Measurements from ENCODE around the gene PHKG2.

The PHKG2 gene

DNA sequence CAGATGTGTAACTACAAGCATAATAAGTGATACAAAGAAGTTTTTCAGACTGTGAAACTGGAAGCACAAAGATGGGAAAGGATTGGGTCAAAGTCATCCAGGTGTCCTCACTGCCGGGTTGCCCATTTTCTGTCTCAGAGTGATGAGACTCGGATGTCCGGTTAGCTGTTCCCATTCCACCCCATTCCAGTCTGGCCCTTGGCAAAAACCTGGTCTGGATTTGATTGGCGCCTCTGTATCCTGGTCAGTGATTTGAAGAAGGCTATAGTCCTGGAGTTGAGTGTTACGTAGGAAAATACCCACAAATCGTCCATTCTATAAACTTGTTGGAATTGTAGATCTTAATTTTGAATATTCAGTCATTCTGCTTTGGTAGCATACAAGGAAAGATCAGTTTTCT lies 19.9 kb upstream of the PHKG2 start:
- peaks cover 3% of the 10 kb centered on the region for H3K4me1 ChIP-seq (ENCODE audit: control insufficient read depth, insufficient read depth, low read length)

DNA sequence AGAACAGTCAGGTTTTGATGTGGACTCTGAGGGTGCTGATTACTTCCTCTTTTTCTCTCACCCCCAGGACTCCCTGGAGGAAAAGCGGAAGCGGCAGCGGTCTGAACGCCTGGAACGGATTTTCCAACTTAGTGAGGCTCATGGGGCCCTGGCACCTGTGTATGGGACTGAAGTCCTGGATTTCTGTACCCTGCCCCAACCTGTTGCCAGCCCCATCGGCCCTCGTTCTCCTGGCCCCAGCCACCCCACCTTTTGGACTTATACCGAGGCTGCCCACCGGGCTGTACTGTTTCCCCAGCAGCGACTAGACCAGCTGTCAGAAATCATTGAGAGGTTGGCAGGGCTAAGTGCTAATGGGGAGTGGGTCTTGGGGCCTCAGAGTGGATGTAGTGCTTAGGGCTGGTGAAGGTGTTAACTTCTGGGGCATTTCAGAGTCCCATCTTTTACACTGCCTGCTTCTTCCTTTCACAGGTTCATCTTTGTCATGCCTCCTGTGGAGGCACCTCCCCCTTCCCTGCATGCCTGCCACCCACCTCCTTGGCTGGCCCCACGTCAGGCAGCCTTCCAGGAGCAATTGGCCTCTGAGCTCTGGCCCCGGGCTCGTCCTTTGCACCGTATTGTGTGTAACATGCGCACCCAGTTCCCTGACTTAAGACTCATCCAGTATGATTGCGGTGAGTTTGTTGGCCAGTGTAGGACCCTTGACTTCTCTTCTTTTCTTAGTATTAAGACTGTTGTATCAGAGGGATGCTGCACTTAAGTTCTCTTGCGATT lies 19.1 kb upstream of the PHKG2 start:
- H3K4me3 ChIP-seq (ENCODE audit: low read length in 2 of 2), result no peak overlapping the region
- no peak overlapping the region for H3K9ac ChIP-seq (ENCODE audit: low read length in 2 of 2)
- H3K27ac ChIP-seq (ENCODE audit: low read length), result no peak overlapping the region
- no peaks in the 10 kb centered on the region for H3K27me3 ChIP-seq (ENCODE audit: control insufficient read depth in 1 of 2, insufficient read depth in 2 of 2, low read length in 2 of 2)
- H3K4me1 ChIP-seq (ENCODE audit: control insufficient read depth, insufficient read depth, low read length), result peaks cover 2% of the 10 kb centered on the region
- H3K36me3 ChIP-seq (ENCODE audit: control insufficient read depth in 2 of 2, insufficient read depth in 2 of 2, low read length in 2 of 2), result peaks cover 43 to 59% of the 10 kb centered on the region in 2 donors
- no peaks in the 10 kb centered on the region for H3K9me3 ChIP-seq (ENCODE audit: control insufficient read depth in 2 of 2, low read length in 2 of 2)

More for the DNA sequence above, 19.9 kb upstream of the PHKG2 start:
- Histone ChIP-seq H3K27ac (ENCODE audit: low read length) (no peak overlapping the region), H3K36me3 (ENCODE audit: control insufficient read depth in 2 of 2, insufficient read depth in 2 of 2, low read length in 2 of 2) (peaks cover 45 to 59% of the 10 kb centered on the region in 2 donors), H3K9ac (ENCODE audit: low read length in 2 of 2) (no peak overlapping the region), H3K4me3 (ENCODE audit: low read length in 2 of 2) (no peak overlapping the region), H3K9me3 (ENCODE audit: control insufficient read depth in 2 of 2, low read length in 2 of 2) (no peaks in the 10 kb centered on the region), H3K27me3 (ENCODE audit: control insufficient read depth in 1 of 2, insufficient read depth in 2 of 2, low read length in 2 of 2) (no peaks in the 10 kb centered on the region)

GRCh38 chr16:30731411-30731810 lies 16.8 kb upstream of the PHKG2 start:
- Histone ChIP-seq H3K4me1 (ENCODE audit: control insufficient read depth, insufficient read depth, low read length) (no peaks in the 10 kb centered on the region), H3K9me3 (ENCODE audit: control insufficient read depth in 2 of 2, low read length in 2 of 2) (no peaks in the 10 kb centered on the region), H3K27ac (ENCODE audit: low read length) (no peak overlapping the region), H3K4me3 (ENCODE audit: low read length in 2 of 2) (no peak overlapping the region), H3K9ac (ENCODE audit: low read length in 2 of 2) (no peak overlapping the region), H3K36me3 (ENCODE audit: control insufficient read depth in 2 of 2, insufficient read depth in 2 of 2, low read length in 2 of 2) (peaks cover 48 to 57% of the 10 kb centered on the region in 2 donors), H3K27me3 (ENCODE audit: control insufficient read depth in 1 of 2, insufficient read depth in 2 of 2, low read length in 2 of 2) (no peaks in the 10 kb centered on the region)

- H3K4me1 ChIP-seq (ENCODE audit: control insufficient read depth, insufficient read depth, low read length), result peaks cover 20% of the 10 kb centered on the region
- no peak overlapping the region for H3K9ac ChIP-seq (ENCODE audit: low read length in 2 of 2)
- no peaks in the 10 kb centered on the region for H3K27me3 ChIP-seq (ENCODE audit: control insufficient read depth in 1 of 2, insufficient read depth in 2 of 2, low read length in 2 of 2)
- H3K27ac ChIP-seq (ENCODE audit: low read length), result no peak overlapping the region
- H3K4me3 ChIP-seq (ENCODE audit: low read length in 2 of 2), result no peak overlapping the region
- H3K9me3 ChIP-seq (ENCODE audit: control insufficient read depth in 2 of 2, low read length in 2 of 2), result no peaks in the 10 kb centered on the region
- peaks cover 51 to 55% of the 10 kb centered on the region in 2 donors for H3K36me3 ChIP-seq (ENCODE audit: control insufficient read depth in 2 of 2, insufficient read depth in 2 of 2, low read length in 2 of 2)
Measured at GRCh38 chr16:30736995-30737793, 11.0 kb upstream of the PHKG2 start.

DNA sequence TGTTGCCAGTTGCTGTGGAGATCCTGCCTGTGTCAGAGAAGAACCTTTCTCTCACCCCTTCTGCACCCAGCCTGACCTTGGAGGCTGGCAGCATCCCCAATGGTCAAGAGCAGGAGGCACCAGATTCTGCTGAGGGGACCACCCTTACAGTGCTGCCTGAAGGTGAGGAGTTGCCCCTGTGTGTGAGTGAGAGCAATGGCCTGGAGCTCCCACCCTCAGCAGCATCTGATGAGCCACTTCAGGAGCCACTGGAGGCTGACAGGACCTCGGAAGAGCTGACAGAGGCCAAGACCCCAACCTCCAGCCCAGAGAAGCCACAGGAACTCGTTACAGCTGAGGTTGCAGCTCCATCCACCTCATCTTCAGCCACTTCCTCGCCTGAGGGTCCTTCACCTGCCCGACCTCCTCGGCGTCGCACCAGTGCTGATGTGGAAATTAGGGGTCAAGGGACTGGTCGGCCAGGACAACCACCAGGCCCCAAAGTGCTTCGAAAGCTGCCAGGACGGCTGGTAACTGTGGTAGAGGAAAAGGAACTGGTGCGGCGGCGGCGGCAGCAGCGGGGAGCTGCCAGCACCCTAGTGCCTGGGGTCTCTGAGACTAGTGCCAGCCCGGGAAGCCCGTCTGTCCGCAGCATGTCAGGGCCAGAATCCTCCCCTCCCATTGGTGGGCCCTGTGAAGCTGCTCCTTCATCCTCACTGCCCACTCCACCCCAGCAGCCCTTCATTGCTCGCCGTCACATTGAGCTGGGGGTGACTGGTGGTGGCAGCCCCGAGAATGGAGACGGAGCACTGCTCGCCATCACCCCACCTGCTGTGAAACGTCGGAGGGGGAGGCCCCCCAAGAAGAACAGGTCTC lies 10.2 kb upstream of the PHKG2 start:
- peaks cover 48 to 49% of the 10 kb centered on the region in 2 donors for H3K36me3 ChIP-seq (ENCODE audit: control insufficient read depth in 2 of 2, insufficient read depth in 2 of 2, low read length in 2 of 2)
- H3K27me3 ChIP-seq (ENCODE audit: control insufficient read depth in 1 of 2, insufficient read depth in 2 of 2, low read length in 2 of 2), result no peaks in the 10 kb centered on the region
- H3K27ac ChIP-seq (ENCODE audit: low read length), result no peak overlapping the region
- peaks cover 20% of the 10 kb centered on the region for H3K4me1 ChIP-seq (ENCODE audit: control insufficient read depth, insufficient read depth, low read length)
- H3K4me3 ChIP-seq (ENCODE audit: low read length in 2 of 2), result no peak overlapping the region
- H3K9ac ChIP-seq (ENCODE audit: low read length in 2 of 2), result no peak overlapping the region
- H3K9me3 ChIP-seq (ENCODE audit: control insufficient read depth in 2 of 2, low read length in 2 of 2), result no peaks in the 10 kb centered on the region

GRCh38 chr16:30738984-30739951 lies 9.0 kb upstream of the PHKG2 start:
- H3K4me1 ChIP-seq (ENCODE audit: control insufficient read depth, insufficient read depth, low read length), result peaks cover 22% of the 10 kb centered on the region
- peaks cover 39 to 40% of the 10 kb centered on the region in 2 donors for H3K36me3 ChIP-seq (ENCODE audit: control insufficient read depth in 2 of 2, insufficient read depth in 2 of 2, low read length in 2 of 2)
- H3K9ac ChIP-seq (ENCODE audit: low read length in 2 of 2), result no peak overlapping the region
- no peak overlapping the region for H3K4me3 ChIP-seq (ENCODE audit: low read length in 2 of 2)
- H3K27ac ChIP-seq (ENCODE audit: low read length), result no peak overlapping the region
- H3K27me3 ChIP-seq (ENCODE audit: control insufficient read depth in 1 of 2, insufficient read depth in 2 of 2, low read length in 2 of 2), result no peaks in the 10 kb centered on the region
- no peaks in the 10 kb centered on the region for H3K9me3 ChIP-seq (ENCODE audit: control insufficient read depth in 2 of 2, low read length in 2 of 2)

GRCh38 chr16:30740364-30741251 lies 7.6 kb upstream of the PHKG2 start:
- no peaks in the 10 kb centered on the region for H3K27me3 ChIP-seq (ENCODE audit: control insufficient read depth in 1 of 2, insufficient read depth in 2 of 2, low read length in 2 of 2)
- peak overlapping the region in 1 of 2 donors; percentile 40 for H3K4me3 ChIP-seq (ENCODE audit: low read length in 2 of 2)
- peak overlapping the region; percentile 58 for H3K27ac ChIP-seq (ENCODE audit: low read length)
- H3K4me1 ChIP-seq (ENCODE audit: control insufficient read depth, insufficient read depth, low read length), result peaks cover 22% of the 10 kb centered on the region
- peak overlapping the region in 1 of 2 donors; percentile 47 for H3K9ac ChIP-seq (ENCODE audit: low read length in 2 of 2)
- peaks cover 39 to 40% of the 10 kb centered on the region in 2 donors for H3K36me3 ChIP-seq (ENCODE audit: control insufficient read depth in 2 of 2, insufficient read depth in 2 of 2, low read length in 2 of 2)
- no peaks in the 10 kb centered on the region for H3K9me3 ChIP-seq (ENCODE audit: control insufficient read depth in 2 of 2, low read length in 2 of 2)

GRCh38 chr16:30741461-30741914 lies 6.7 kb upstream of the PHKG2 start:
- Histone ChIP-seq H3K9me3 (ENCODE audit: control insufficient read depth in 2 of 2, low read length in 2 of 2) (no peaks in the 10 kb centered on the region), H3K4me3 (ENCODE audit: low read length in 2 of 2) (peak overlapping the region in 1 of 2 donors; percentile 35), H3K27me3 (ENCODE audit: control insufficient read depth in 1 of 2, insufficient read depth in 2 of 2, low read length in 2 of 2) (no peaks in the 10 kb centered on the region), H3K27ac (ENCODE audit: low read length) (peak overlapping the region; percentile 58), H3K36me3 (ENCODE audit: control insufficient read depth in 2 of 2, insufficient read depth in 2 of 2, low read length in 2 of 2) (peaks cover 30 to 32% of the 10 kb centered on the region in 2 donors), H3K9ac (ENCODE audit: low read length in 2 of 2) (peak overlapping the region in 1 of 2 donors; percentile 29), H3K4me1 (ENCODE audit: control insufficient read depth, insufficient read depth, low read length) (peaks cover 22% of the 10 kb centered on the region)

GRCh38 chr16:30743716-30744115 lies 4.5 kb upstream of the PHKG2 start:
- Histone ChIP-seq H3K4me3 (ENCODE audit: low read length in 2 of 2) (no peak overlapping the region), H3K9me3 (ENCODE audit: control insufficient read depth in 2 of 2, low read length in 2 of 2) (no peaks in the 10 kb centered on the region), H3K27ac (ENCODE audit: low read length) (peak overlapping the region; percentile 31), H3K9ac (ENCODE audit: low read length in 2 of 2) (no peak overlapping the region), H3K4me1 (ENCODE audit: control insufficient read depth, insufficient read depth, low read length) (peaks cover 27% of the 10 kb centered on the region), H3K27me3 (ENCODE audit: control insufficient read depth in 1 of 2, insufficient read depth in 2 of 2, low read length in 2 of 2) (no peaks in the 10 kb centered on the region), H3K36me3 (ENCODE audit: control insufficient read depth in 2 of 2, insufficient read depth in 2 of 2, low read length in 2 of 2) (peaks cover 11 to 12% of the 10 kb centered on the region in 2 donors)
